Activated CD8-positive, alpha-beta T cell treated with anti-CD3 and anti-CD28 coated beads for 36 hours (primary cell): ENCODE measurements around the gene GPR176. TPM values are rescaled to one million over a fixed set of nuclear protein-coding genes. Genes with fewer than 3 reads are reported as not detected.
A peak's percentile ranks its signal among the peaks of the same experiment; 100 is the strongest.

ENCODE experiments used
- ATAC-seq: fragments of 200-7000 bp; cut with Tn5 transposase; one replicate; pipeline ENCODE4 v1.10.0; 2021; ENCODE audit warnings: mild to moderate bottlenecking, moderate library complexity
- CTCF ChIA-PET: fragments of 350-600 bp; sonication (Branson Sonifier 250); formaldehyde crosslinking; loops from one replicate; lab custom pipeline; 2021; ENCODE audit warnings: antibody characterized with exemption; lab: Charles Lee
- POLR2A ChIA-PET: fragments of 350-600 bp; sonication (Branson Sonifier 250); formaldehyde crosslinking; loops from one replicate; lab custom pipeline; 2021; ENCODE audit warnings: antibody characterized with exemption; lab: Charles Lee
- DNase-seq: peaks from one replicate; pipeline ENCODE4 v3.0.0-alpha.2; 2020
- H3K27ac Mint-ChIP-seq: one replicate; pipeline ENCODE4 v1.8.0; 2021; ENCODE audit warnings: mild to moderate bottlenecking, mixed read lengths
- H3K27me3 Mint-ChIP-seq: one replicate; pipeline ENCODE4 v1.8.0; 2021; ENCODE audit warnings: mixed read lengths
- H3K36me3 Mint-ChIP-seq: one replicate; pipeline ENCODE4 v1.8.0; 2021; ENCODE audit warnings: low read depth, mixed read lengths
- H3K4me1 Mint-ChIP-seq: one replicate; pipeline ENCODE4 v1.8.0; 2021; ENCODE audit warnings: low read depth, mixed read lengths
- H3K4me3 Mint-ChIP-seq: one replicate; pipeline ENCODE4 v1.8.0; 2021; ENCODE audit warnings: mild to moderate bottlenecking, moderate library complexity, mixed read lengths
- H3K9me3 Mint-ChIP-seq: one replicate; pipeline ENCODE4 v1.8.0; 2021; ENCODE audit warnings: mixed read lengths
- CTCF ChIP-seq: fragments of 200-600 bp; IDR thresholded peaks from one replicate; pipeline ENCODE4 v1.8.0; 2022; ENCODE audit warnings: antibody characterized with exemption, mild to moderate bottlenecking
- intact Hi-C: fragments of 100-400 bp; cut with micrococcal nuclease; formaldehyde crosslinking; loops from one replicate; pipeline ENCODE4 v1.10.0; 2022
- total RNA-seq, 2 experiments: library from RNA; stranded (reverse); gene quantifications; one replicate each; pipeline ENCODE4 v1.2.3, GENCODE V29; 2021

Gene GPR176
- total RNA-seq, 2 experiments from 2014 or later = 0.13 to 0.16 TPM

- H3K9me3 Mint-ChIP-seq = no peaks in the 10 kb centered on the region
- CTCF ChIA-PET = interaction anchor here (0.7 to 1.2 kb wide), 2 partner anchors 12 to 129 kb away, joined by 3 to 4 read pairs; no protein-coding TSS in a partner anchor
- intact Hi-C loops = no loop called here
- H3K36me3 Mint-ChIP-seq = no peaks in the 10 kb centered on the region
- H3K4me3 Mint-ChIP-seq = no peak overlapping the region
- ATAC-seq = peak; percentile 65
- peaks cover 14% of the 10 kb centered on the region for H3K27me3 Mint-ChIP-seq
- no peaks in the 10 kb centered on the region for H3K4me1 Mint-ChIP-seq
- peak; percentile 39 for TF ChIP-seq CTCF
- peak; percentile 21 for DNase-seq
- POLR2A ChIA-PET = no interaction called here
- no peak overlapping the region for H3K27ac Mint-ChIP-seq
These were observed 118.3 kb downstream of the GPR176 start for GRCh38 chr15:39801641-39802309.

GRCh38 chr15:39799552-39800011, 120.5 kb downstream of the GPR176 start:
- no peaks in the 10 kb centered on the region for H3K9me3 Mint-ChIP-seq
- POLR2A ChIA-PET = no interaction called here
- ATAC-seq = no peak
- peaks cover 24% of the 10 kb centered on the region for H3K27me3 Mint-ChIP-seq
- no peak for TF ChIP-seq CTCF
- H3K4me1 Mint-ChIP-seq = no peaks in the 10 kb centered on the region
- H3K36me3 Mint-ChIP-seq = no peaks in the 10 kb centered on the region
- H3K27ac Mint-ChIP-seq = no peak overlapping the region
- intact Hi-C loops = no loop called here
- H3K4me3 Mint-ChIP-seq = no peak overlapping the region
- CTCF ChIA-PET = interaction anchor here (1.5 kb wide), 1 partner anchor 44 kb away, joined by 3 read pairs; no protein-coding TSS in a partner anchor
- DNase-seq = no peak

- ATAC-seq (no peak), DNase-seq (no peak)
- Mint-ChIP-seq H3K27me3 (peaks cover 23% of the 10 kb centered on the region), H3K4me3 (no peak overlapping the region), H3K27ac (no peak overlapping the region), H3K36me3 (no peaks in the 10 kb centered on the region), H3K4me1 (no peaks in the 10 kb centered on the region), H3K9me3 (no peaks in the 10 kb centered on the region)
- TF ChIP-seq CTCF = no peak
- POLR2A ChIA-PET = no interaction called here
- intact Hi-C loops = no loop called here
- CTCF ChIA-PET = interaction anchor here (1.3 to 1.5 kb wide), 2 partner anchors 10 to 45 kb away, joined by 3 to 5 read pairs; no protein-coding TSS in a partner anchor
These were observed 121.7 kb downstream of the GPR176 start for GRCh38 chr15:39798382-39798781.

GRCh38 chr15:39797407-39797806, 122.7 kb downstream of the GPR176 start:
- intact Hi-C loops = no loop called here
- H3K36me3 Mint-ChIP-seq = no peaks in the 10 kb centered on the region
- TF ChIP-seq CTCF = no peak
- no peaks in the 10 kb centered on the region for H3K9me3 Mint-ChIP-seq
- ATAC-seq (no peak), DNase-seq (no peak)
- POLR2A ChIA-PET = no interaction called here
- H3K4me1 Mint-ChIP-seq = no peaks in the 10 kb centered on the region
- peaks cover 26% of the 10 kb centered on the region for H3K27me3 Mint-ChIP-seq
- CTCF ChIA-PET = interaction anchor here (0.9 to 1.2 kb wide), 2 partner anchors 9 to 40 kb away, joined by 3 to 4 read pairs; no protein-coding TSS in a partner anchor
- H3K27ac Mint-ChIP-seq = no peak overlapping the region
- H3K4me3 Mint-ChIP-seq = no peak overlapping the region

GRCh38 chr15:39796601-39797000, 123.5 kb downstream of the GPR176 start:
- ATAC-seq (no peak), DNase-seq (no peak)
- Mint-ChIP-seq H3K36me3 (no peaks in the 10 kb centered on the region), H3K4me1 (no peaks in the 10 kb centered on the region), H3K9me3 (no peaks in the 10 kb centered on the region), H3K27ac (no peak overlapping the region), H3K27me3 (peaks cover 26% of the 10 kb centered on the region), H3K4me3 (no peak overlapping the region)
- ChIA-PET CTCF (interaction anchor here (0.7 to 1.2 kb wide), 3 partner anchors 8 to 39 kb away, joined by 3 to 4 read pairs (median 3); no protein-coding TSS in a partner anchor), POLR2A (no interaction called here)
- no peak for TF ChIP-seq CTCF
- intact Hi-C loops = no loop called here
